H1 (cell line): Measurements from ENCODE around the gene KRT13. TPM values are rescaled to one million over a fixed set of nuclear protein-coding genes. Genes with fewer than 3 reads are reported as not detected.

Experiments used
- CBX8 ChIP-seq: fragments of 300-800, 300-1000 bp; sonication (generic); IDR thresholded peaks from 2 replicates; pipeline ENCODE4 v1.7.1; 2016; ENCODE audit warnings: low read depth, low read length, borderline replicate concordance
- CTBP2 ChIP-seq: IDR thresholded peaks from 2 replicates; pipeline ENCODE4 v1.7.0; 2011; ENCODE audit warnings: borderline replicate concordance, mild to moderate bottlenecking, moderate library complexity, mixed read lengths, low read length; ENCODE audit not compliant: insufficient read depth, insufficient read length
- E2F6 ChIP-seq: IDR thresholded peaks from 2 replicates; pipeline ENCODE4 v1.6.1; 2012; ENCODE audit warnings: inconsistent platforms
- EP300 ChIP-seq, 2 experiments: IDR thresholded peaks; 1 replicate in 1 of 2; 2 replicates in 1 of 2; pipeline ENCODE4 v1.6.1; 2011 to 2012; ENCODE audit warnings: low read depth in 2 of 2, low read length in 2 of 2, mild to moderate bottlenecking in 2 of 2, borderline replicate concordance in 1 of 2, inconsistent platforms in 1 of 2, moderate library complexity in 1 of 2
- KDM1A ChIP-seq: fragments of 200-600, 300-600 bp; sonication (generic); IDR thresholded peaks from 2 replicates; pipeline ENCODE4 v1.7.1; 2016; ENCODE audit warnings: mild to moderate bottlenecking, low read length, borderline replicate concordance
- polyA plus RNA-seq, 7 experiments: library from polyadenylated mRNA; depleted of rRNA in 3 of 7; stranded (reverse) in 5 of 7; unstranded in 2 of 7; fragments of >200 nt in 5 of 7; fragments of 200-250 nt in 2 of 7; gene quantifications; 1 replicate in 5 of 7; 2 replicates in 1 of 7; 4 replicates in 1 of 7; pipeline versions ENCODE4 v1.2.1 to v1.2.3, GENCODE V29; 2011 to 2013; ENCODE audit warnings: missing spikeins in 2 of 7, mixed read lengths in 2 of 7
- total RNA-seq: library from RNA; stranded (reverse); fragmentation: NEBNext Ultra II Directional; extraction: Animal tissue kit (Norgen Biotek cat#: 25700); gene quantifications from 2 replicates; pipeline ENCODE4 v1.2.1, GENCODE V29; 2021
- TF ChIP-seq, protein P1 (sequence below), 3 experiments: IDR thresholded peaks; 1 replicate in 2 of 3; 2 replicates in 1 of 3; pipeline versions ENCODE4 v1.5.1 to v1.6.1; 2011; ENCODE audit warnings: low read length in 3 of 3, mild to moderate bottlenecking in 3 of 3, inconsistent platforms in 2 of 3, low read depth in 1 of 3, moderate library complexity in 1 of 3; ENCODE audit not compliant: insufficient read depth in 1 of 3; ENCODE audit errors: control extremely low read depth in 1 of 3
- TF ChIP-seq, protein P2 (sequence below): fragments of 300-600 bp; sonication (generic); IDR thresholded peaks from 2 replicates; pipeline ENCODE4 v1.7.1; 2012; ENCODE audit warnings: low read length, moderate library complexity, mild to moderate bottlenecking, inconsistent platforms; ENCODE audit not compliant: insufficient replicate concordance

KRT13 gene
- total and polyA plus RNA-seq, 2 of the 8 experiments (the other 6 are each of a cell fraction or from before 2014, with no cell fraction given) = 0.09 TPM; not detected in 1

DNA sequence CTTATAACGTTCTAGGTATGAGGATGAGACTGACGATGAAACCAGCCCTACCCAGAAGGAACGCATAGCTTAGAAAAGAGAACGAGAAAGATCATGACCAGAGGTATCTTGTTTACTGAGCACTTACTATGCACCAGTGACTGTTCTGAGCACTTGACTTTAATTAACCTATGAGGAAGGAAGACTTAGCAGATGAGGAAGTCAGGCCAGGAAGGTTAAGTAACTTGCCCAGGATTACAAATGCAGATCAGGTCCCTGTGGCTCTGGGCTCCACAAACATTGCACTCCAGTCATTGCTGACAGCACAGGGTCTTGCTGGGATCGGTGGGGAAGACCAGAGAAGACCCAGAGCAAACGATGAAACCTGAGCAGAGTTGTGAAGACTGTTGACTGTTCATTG lies 7.1 kb downstream of the KRT13 start (continued):
- TF ChIP-seq, protein P1, sequence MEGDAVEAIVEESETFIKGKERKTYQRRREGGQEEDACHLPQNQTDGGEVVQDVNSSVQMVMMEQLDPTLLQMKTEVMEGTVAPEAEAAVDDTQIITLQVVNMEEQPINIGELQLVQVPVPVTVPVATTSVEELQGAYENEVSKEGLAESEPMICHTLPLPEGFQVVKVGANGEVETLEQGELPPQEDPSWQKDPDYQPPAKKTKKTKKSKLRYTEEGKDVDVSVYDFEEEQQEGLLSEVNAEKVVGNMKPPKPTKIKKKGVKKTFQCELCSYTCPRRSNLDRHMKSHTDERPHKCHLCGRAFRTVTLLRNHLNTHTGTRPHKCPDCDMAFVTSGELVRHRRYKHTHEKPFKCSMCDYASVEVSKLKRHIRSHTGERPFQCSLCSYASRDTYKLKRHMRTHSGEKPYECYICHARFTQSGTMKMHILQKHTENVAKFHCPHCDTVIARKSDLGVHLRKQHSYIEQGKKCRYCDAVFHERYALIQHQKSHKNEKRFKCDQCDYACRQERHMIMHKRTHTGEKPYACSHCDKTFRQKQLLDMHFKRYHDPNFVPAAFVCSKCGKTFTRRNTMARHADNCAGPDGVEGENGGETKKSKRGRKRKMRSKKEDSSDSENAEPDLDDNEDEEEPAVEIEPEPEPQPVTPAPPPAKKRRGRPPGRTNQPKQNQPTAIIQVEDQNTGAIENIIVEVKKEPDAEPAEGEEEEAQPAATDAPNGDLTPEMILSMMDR (IDR thresholded peaks at IDR 0.05; ENCODE audit: control extremely low read depth in 1 of 3, insufficient read depth in 1 of 3, low read depth in 1 of 3, low read length in 3 of 3) = no peak
- no peak for TF ChIP-seq KDM1A
- TF ChIP-seq E2F6 = no peak
- TF ChIP-seq, protein P2, sequence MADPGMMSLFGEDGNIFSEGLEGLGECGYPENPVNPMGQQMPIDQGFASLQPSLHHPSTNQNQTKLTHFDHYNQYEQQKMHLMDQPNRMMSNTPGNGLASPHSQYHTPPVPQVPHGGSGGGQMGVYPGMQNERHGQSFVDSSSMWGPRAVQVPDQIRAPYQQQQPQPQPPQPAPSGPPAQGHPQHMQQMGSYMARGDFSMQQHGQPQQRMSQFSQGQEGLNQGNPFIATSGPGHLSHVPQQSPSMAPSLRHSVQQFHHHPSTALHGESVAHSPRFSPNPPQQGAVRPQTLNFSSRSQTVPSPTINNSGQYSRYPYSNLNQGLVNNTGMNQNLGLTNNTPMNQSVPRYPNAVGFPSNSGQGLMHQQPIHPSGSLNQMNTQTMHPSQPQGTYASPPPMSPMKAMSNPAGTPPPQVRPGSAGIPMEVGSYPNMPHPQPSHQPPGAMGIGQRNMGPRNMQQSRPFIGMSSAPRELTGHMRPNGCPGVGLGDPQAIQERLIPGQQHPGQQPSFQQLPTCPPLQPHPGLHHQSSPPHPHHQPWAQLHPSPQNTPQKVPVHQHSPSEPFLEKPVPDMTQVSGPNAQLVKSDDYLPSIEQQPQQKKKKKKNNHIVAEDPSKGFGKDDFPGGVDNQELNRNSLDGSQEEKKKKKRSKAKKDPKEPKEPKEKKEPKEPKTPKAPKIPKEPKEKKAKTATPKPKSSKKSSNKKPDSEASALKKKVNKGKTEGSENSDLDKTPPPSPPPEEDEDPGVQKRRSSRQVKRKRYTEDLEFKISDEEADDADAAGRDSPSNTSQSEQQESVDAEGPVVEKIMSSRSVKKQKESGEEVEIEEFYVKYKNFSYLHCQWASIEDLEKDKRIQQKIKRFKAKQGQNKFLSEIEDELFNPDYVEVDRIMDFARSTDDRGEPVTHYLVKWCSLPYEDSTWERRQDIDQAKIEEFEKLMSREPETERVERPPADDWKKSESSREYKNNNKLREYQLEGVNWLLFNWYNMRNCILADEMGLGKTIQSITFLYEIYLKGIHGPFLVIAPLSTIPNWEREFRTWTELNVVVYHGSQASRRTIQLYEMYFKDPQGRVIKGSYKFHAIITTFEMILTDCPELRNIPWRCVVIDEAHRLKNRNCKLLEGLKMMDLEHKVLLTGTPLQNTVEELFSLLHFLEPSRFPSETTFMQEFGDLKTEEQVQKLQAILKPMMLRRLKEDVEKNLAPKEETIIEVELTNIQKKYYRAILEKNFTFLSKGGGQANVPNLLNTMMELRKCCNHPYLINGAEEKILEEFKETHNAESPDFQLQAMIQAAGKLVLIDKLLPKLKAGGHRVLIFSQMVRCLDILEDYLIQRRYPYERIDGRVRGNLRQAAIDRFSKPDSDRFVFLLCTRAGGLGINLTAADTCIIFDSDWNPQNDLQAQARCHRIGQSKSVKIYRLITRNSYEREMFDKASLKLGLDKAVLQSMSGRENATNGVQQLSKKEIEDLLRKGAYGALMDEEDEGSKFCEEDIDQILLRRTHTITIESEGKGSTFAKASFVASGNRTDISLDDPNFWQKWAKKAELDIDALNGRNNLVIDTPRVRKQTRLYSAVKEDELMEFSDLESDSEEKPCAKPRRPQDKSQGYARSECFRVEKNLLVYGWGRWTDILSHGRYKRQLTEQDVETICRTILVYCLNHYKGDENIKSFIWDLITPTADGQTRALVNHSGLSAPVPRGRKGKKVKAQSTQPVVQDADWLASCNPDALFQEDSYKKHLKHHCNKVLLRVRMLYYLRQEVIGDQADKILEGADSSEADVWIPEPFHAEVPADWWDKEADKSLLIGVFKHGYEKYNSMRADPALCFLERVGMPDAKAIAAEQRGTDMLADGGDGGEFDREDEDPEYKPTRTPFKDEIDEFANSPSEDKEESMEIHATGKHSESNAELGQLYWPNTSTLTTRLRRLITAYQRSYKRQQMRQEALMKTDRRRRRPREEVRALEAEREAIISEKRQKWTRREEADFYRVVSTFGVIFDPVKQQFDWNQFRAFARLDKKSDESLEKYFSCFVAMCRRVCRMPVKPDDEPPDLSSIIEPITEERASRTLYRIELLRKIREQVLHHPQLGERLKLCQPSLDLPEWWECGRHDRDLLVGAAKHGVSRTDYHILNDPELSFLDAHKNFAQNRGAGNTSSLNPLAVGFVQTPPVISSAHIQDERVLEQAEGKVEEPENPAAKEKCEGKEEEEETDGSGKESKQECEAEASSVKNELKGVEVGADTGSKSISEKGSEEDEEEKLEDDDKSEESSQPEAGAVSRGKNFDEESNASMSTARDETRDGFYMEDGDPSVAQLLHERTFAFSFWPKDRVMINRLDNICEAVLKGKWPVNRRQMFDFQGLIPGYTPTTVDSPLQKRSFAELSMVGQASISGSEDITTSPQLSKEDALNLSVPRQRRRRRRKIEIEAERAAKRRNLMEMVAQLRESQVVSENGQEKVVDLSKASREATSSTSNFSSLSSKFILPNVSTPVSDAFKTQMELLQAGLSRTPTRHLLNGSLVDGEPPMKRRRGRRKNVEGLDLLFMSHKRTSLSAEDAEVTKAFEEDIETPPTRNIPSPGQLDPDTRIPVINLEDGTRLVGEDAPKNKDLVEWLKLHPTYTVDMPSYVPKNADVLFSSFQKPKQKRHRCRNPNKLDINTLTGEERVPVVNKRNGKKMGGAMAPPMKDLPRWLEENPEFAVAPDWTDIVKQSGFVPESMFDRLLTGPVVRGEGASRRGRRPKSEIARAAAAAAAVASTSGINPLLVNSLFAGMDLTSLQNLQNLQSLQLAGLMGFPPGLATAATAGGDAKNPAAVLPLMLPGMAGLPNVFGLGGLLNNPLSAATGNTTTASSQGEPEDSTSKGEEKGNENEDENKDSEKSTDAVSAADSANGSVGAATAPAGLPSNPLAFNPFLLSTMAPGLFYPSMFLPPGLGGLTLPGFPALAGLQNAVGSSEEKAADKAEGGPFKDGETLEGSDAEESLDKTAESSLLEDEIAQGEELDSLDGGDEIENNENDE = no peak
- TF ChIP-seq CTBP2 = no peak
- no peak for TF ChIP-seq EP300 (IDR thresholded peaks at IDR 0.05; ENCODE audit: borderline replicate concordance in 1 of 2, low read depth in 2 of 2, low read length in 2 of 2)
- TF ChIP-seq CBX8 = no peak
